Transverse colon (tissue), 4 donors: ENCODE results near the gene CD33. TPM values are rescaled to one million over a fixed set of nuclear protein-coding genes. Genes with fewer than 3 reads are reported as not detected.

Source experiments
- DNase-seq: peaks from one replicate; pipeline ENCODE4 v3.0.0-alpha.2; 2019
- H3K27ac ChIP-seq, 4 donors: fragments of 200-600 bp; sonication (generic); 2 replicates each; pipeline ENCODE4 v1.5.1; 2016 to 2018; ENCODE audit warnings: inconsistent platforms in 4 of 4
- H3K27me3 ChIP-seq: fragments of 200-600 bp; sonication (generic); 2 replicates; pipeline ENCODE4 v1.5.1; 2017; ENCODE audit warnings: inconsistent platforms
- H3K36me3 ChIP-seq, 4 donors: fragments of 200-600 bp; sonication (generic); 2 replicates each; pipeline ENCODE4 v1.5.1; 2017 to 2019; ENCODE audit warnings: inconsistent platforms in 4 of 4
- H3K4me1 ChIP-seq, 4 donors: fragments of 200-600 bp; sonication (generic); 2 replicates each; pipeline ENCODE4 v1.5.1; 2017 to 2020; ENCODE audit warnings: inconsistent platforms in 4 of 4
- H3K4me3 ChIP-seq, 4 donors: fragments of 200-600 bp; sonication (generic); 1 replicate in 1 of 4; 2 replicates in 3 of 4; pipeline versions ENCODE4 v1.5.1 to v1.6.1; 2017 to 2019; ENCODE audit warnings: inconsistent platforms in 4 of 4
- H3K9me3 ChIP-seq, 2 donors: fragments of 200-600 bp; sonication (generic); 2 replicates each; pipeline ENCODE4 v1.5.1; 2017 to 2019; ENCODE audit warnings: inconsistent platforms in 2 of 2
- EP300 ChIP-seq: sonication (generic); formaldehyde crosslinking; IDR thresholded peaks from one replicate; pipeline ENCODE4 v1.6.1; 2017; ENCODE audit warnings: antibody characterized with exemption, low read depth
- POLR2A ChIP-seq: fragments of 450-650 bp; IDR thresholded peaks from one replicate; pipeline ENCODE4 v1.6.1; 2016; ENCODE audit warnings: antibody characterized with exemption, mild to moderate bottlenecking, moderate library complexity
- POLR2AphosphoS5 ChIP-seq, 3 donors: sonication (generic); formaldehyde crosslinking; IDR thresholded peaks; one replicate each; pipeline ENCODE4 v1.6.1; 2016; ENCODE audit warnings: antibody characterized with exemption in 3 of 3
- WGBS, 2 donors: methylation state at CpG; one replicate each; pipeline ENCODE4 v1.1.5; 2018; ENCODE audit warnings: low coverage in 1 of 2; 5-methylcytosine and 5-hydroxymethylcytosine counted together
- in situ Hi-C, 4 donors: fragments of 200-750 bp; cut with MboI; loops; one replicate each; pipeline versions ENCODE4 v1.15.0 to v1.15.1; 2017; ENCODE audit warnings: low sequenced_read_pairs in 3 of 4, low pct_ligation_motif_present in 1 of 4, low pct_unique_long_range_greater_than_20kb in 1 of 4
- intact Hi-C: fragments of 100-400 bp; cut with DNase I; formaldehyde crosslinking; loops from one replicate; pipeline ENCODE4 v1.15.1; 2023; ENCODE audit warnings: low total_unique reads
- small RNA-seq, 4 donors: library from RNA; depleted of rRNA; stranded (forward); fragments of <200 nt; gene quantifications; one replicate each; pipeline ENCODE3, GENCODE V24; 2016
- total RNA-seq, 4 donors: library from RNA; depleted of rRNA; stranded (reverse); fragments of >200 nt; gene quantifications; one replicate each; pipeline ENCODE4 v1.1.0, GENCODE V29; 2016
- TF ChIP-seq, protein P1 (sequence below), 5 experiments: fragments of 200-600 bp in 3 of 5; fragments of 450-650 bp in 2 of 5; sonication (generic) in 3 of 5; IDR thresholded peaks; 1 replicate in 2 of 5; 2 replicates in 3 of 5; pipeline ENCODE4 v1.5.1; 2016 to 2017; ENCODE audit warnings: antibody characterized with exemption in 5 of 5, inconsistent platforms in 3 of 5, mild to moderate bottlenecking in 2 of 5, moderate library complexity in 1 of 5

Gene CD33
- total RNA-seq, 4 donors from 2014 or later, result 2.5 to 2.6 TPM; not detected in 2

DNA sequence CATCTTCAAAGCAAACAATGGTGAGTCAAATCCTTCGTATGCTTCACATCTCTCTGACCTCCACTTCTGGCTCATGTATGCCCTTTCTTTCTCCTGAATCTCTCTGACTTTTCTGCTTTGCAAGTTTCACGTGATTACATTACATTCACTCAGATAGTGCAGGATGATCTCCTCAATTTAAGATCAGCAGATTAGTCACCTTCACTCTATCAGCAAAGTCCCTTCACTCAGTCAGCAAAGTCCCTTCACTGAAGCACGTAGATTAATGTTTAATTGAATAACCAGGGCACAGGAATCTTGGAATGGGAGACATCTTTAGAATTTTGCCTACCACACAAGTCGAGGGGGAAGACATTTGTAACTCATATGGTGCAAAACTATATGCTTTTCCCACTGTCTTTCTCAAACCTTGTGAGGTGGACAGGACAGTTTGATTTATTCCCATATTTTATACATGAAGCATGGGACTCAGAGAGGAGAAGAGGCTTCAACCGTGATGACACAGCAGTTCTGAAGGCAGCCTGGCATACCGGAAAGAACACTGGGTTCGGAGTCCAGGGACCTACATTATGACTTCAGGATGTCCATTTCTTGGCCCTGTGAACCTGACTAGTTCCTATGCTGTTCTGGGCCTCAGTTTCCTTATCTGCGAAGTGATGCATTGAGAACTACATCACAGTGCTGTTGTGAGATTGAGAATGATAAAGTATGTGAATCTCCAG is 49.3 kb downstream of the CD33 start:
- WGBS, 2 donors, result 65 to 67% methylated on average over 5 to 8 of the region's 8 CpGs
- TF ChIP-seq EP300 (no peak), POLR2A (no peak), POLR2AphosphoS5 (IDR thresholded peaks at IDR 0.05) (no peak)
- TF ChIP-seq, protein P1, sequence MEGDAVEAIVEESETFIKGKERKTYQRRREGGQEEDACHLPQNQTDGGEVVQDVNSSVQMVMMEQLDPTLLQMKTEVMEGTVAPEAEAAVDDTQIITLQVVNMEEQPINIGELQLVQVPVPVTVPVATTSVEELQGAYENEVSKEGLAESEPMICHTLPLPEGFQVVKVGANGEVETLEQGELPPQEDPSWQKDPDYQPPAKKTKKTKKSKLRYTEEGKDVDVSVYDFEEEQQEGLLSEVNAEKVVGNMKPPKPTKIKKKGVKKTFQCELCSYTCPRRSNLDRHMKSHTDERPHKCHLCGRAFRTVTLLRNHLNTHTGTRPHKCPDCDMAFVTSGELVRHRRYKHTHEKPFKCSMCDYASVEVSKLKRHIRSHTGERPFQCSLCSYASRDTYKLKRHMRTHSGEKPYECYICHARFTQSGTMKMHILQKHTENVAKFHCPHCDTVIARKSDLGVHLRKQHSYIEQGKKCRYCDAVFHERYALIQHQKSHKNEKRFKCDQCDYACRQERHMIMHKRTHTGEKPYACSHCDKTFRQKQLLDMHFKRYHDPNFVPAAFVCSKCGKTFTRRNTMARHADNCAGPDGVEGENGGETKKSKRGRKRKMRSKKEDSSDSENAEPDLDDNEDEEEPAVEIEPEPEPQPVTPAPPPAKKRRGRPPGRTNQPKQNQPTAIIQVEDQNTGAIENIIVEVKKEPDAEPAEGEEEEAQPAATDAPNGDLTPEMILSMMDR (IDR thresholded peaks at IDR 0.05), result no peak
- intact Hi-C loops (no loop called here), in situ Hi-C loops (no loop called here)
- Histone ChIP-seq H3K4me3 (no peak overlapping the region), H3K4me1 (no peaks in the 10 kb centered on the region), H3K27me3 (no peaks in the 10 kb centered on the region), H3K27ac (no peak overlapping the region), H3K9me3 (no peaks in the 10 kb centered on the region), H3K36me3 (no peaks in the 10 kb centered on the region)
- DNase-seq, result no peak

DNA sequence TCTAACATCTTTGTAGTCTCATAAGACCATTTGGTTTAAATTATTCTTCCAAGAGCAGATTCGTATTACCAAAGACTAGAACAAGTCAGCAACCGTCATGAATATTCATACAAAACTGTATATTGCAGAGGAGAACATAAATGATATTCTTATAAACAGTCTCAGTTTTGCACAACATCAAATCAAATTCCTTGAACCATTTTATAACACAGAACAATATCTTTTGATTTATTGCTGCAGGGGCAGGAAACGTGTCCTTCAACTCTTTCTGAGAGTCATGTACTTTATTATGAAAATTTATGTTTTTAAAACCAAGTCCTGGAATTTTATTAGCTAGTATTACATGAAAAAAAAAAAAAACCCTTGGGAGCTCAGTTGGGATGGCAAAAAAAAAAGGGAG is 52.2 kb downstream of the CD33 start:
- WGBS, 2 donors, result 60 to 63% methylated on average over 3 of the region's 3 CpGs
- Histone ChIP-seq H3K27me3 (no peaks in the 10 kb centered on the region), H3K4me3 (no peak overlapping the region), H3K4me1 (no peaks in the 10 kb centered on the region), H3K36me3 (no peaks in the 10 kb centered on the region), H3K27ac (no peak overlapping the region), H3K9me3 (no peaks in the 10 kb centered on the region)
- TF ChIP-seq POLR2A, result no peak
- no peak for TF ChIP-seq POLR2AphosphoS5 (IDR thresholded peaks at IDR 0.05)
- TF ChIP-seq, protein P1 (IDR thresholded peaks at IDR 0.05), result no peak
- TF ChIP-seq EP300, result no peak
- in situ Hi-C loops, result no loop called here
- DNase-seq, result no peak
- intact Hi-C loops, result no loop called here

DNA sequence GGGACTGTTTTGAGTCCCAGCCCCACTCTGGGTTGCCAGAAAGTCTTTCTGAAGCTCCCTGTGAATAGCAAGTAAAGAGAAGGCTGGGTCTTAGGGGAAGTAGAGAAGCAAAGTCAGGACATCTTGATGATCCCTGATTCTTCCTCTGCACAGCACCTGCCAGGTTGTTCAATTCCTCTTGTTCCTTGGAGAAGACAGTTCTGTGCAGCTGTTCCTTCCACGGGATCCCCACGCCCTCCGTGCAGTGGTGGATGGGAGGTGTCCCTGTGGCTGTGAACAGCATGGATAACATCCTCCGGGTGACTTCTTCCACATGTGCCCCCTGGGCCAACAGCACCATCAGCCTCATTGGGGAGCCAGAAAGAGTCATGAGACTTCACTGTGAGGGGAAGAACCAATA is 57.5 kb downstream of the CD33 start:
- WGBS, 2 donors, result 72% methylated on average over 4 of the region's 4 CpGs; no CpG with 5 or more reads in 1 of the 2 donors
- Histone ChIP-seq H3K27ac (no peak overlapping the region), H3K27me3 (peaks cover 8% of the 10 kb centered on the region), H3K36me3 (no peaks in the 10 kb centered on the region), H3K4me3 (no peak overlapping the region), H3K4me1 (no peaks in the 10 kb centered on the region), H3K9me3 (no peaks in the 10 kb centered on the region)
- TF ChIP-seq POLR2A (no peak), POLR2AphosphoS5 (IDR thresholded peaks at IDR 0.05) (no peak), EP300 (no peak)
- TF ChIP-seq, protein P1 (IDR thresholded peaks at IDR 0.05), result no peak
- in situ Hi-C loops, result no loop called here
- no peak for DNase-seq
- intact Hi-C loops, result no loop called here

DNA sequence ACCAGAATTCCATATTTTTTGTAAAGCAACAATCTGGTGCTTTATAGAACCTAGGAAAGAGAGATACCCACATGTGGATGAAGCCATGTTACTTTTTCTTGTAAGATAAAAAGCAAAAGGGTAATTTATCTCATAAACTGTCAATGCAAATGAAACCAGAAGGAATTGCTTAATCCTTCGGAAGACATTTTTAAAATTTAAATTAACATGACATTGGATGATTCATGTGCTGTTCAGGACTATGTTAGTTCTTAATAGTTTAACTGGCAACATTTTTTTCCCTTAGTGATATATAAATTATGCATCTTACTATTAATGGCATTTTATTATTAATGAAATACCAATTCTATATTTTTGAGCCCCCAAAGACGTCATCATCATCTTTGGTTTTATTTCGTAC is 60.8 kb downstream of the CD33 start:
- H3K27me3 ChIP-seq, result peaks cover 14% of the 10 kb centered on the region
- DNase-seq, result no peak
- H3K9me3 ChIP-seq, result no peaks in the 10 kb centered on the region
- no peaks in the 10 kb centered on the region for H3K4me1 ChIP-seq
- H3K4me3 ChIP-seq, result no peak overlapping the region
- no peak overlapping the region for H3K27ac ChIP-seq
- intact Hi-C loops, result no loop called here
- in situ Hi-C loops, result no loop called here
- TF ChIP-seq, protein P1 (IDR thresholded peaks at IDR 0.05), result no peak
- TF ChIP-seq POLR2A (no peak), EP300 (no peak), POLR2AphosphoS5 (IDR thresholded peaks at IDR 0.05) (no peak)
- 66 to 77% methylated on average over 2 to 3 of the region's 3 CpGs for WGBS, 2 donors
- no peaks in the 10 kb centered on the region for H3K36me3 ChIP-seq

Small RNA genes lying within 50 kb of the gene (small RNA-seq; reads per million reads assigned to genes)
- gene MIR8074, result 0 reads per million in 4 donors

Other genes with a start within 250 kb of the CD33 start
- not detected for gene KLK7, start 241.2 kb upstream of the CD33 start, total RNA-seq
- not detected for gene KLK8, start 223.5 kb upstream of the CD33 start, total RNA-seq
- gene KLK10, start 205.4 kb upstream of the CD33 start, total RNA-seq, result 1 to 10 TPM in 1 of 4 donors, under 1 TPM in 1, not detected in 2; 0.27 to 1.3 TPM
- under 1 TPM in 2 of 4 donors, not detected in 2; 0.55 to 0.79 TPM for gene KLK11, start 198.5 kb upstream of the CD33 start, total RNA-seq
- gene KLK12, start 190.1 kb upstream of the CD33 start, total RNA-seq, result under 1 TPM in 1 of 4 donors, not detected in 3; 0.41 TPM
- 1 to 10 TPM in 1 of 4 donors, not detected in 3; 3.3 TPM for gene KLK13, start 160.0 kb upstream of the CD33 start, total RNA-seq
- under 1 TPM in 1 of 4 donors, not detected in 3; 0.82 TPM for gene KLK14, start 142.2 kb upstream of the CD33 start, total RNA-seq
- gene CTU1, start 116.7 kb upstream of the CD33 start, total RNA-seq, result 10 to 100 TPM in 1 of 4 donors, 1 to 10 TPM in 3; 3.4 to 35.4 (median 7.3) TPM
- 1 to 10 TPM in 2 of 4 donors, not detected in 2; 2.0 to 2.2 TPM for gene SIGLEC9, start 100.2 kb upstream of the CD33 start, total RNA-seq
- gene SIGLEC7, start 82.8 kb upstream of the CD33 start, total RNA-seq, result 1 to 10 TPM in 1 of 4 donors, under 1 TPM in 1, not detected in 2; 0.82 to 2.1 TPM
- gene SIGLECL1, start 26.0 kb downstream of the CD33 start, total RNA-seq, result not detected
- under 1 TPM in 1 of 4 donors, not detected in 3; 0.27 TPM for gene IGLON5, start 86.6 kb downstream of the CD33 start, total RNA-seq
- 1 to 10 TPM in 3 of 4 donors, under 1 TPM in 1; 0.60 to 2.2 (median 1.8) TPM for gene VSIG10L, start 117.1 kb downstream of the CD33 start, total RNA-seq
- gene ETFB, start 141.3 kb downstream of the CD33 start, total RNA-seq, result 100 to 1,000 TPM in 2 of 4 donors, 10 to 100 TPM in 2; 56.9 to 147 (median 99.1) TPM
- not detected for gene CLDND2, start 143.9 kb downstream of the CD33 start, total RNA-seq
- 1 to 10 TPM in 2 of 4 donors, not detected in 2; 1.6 to 3.0 TPM for gene NKG7, start 147.6 kb downstream of the CD33 start, total RNA-seq
- not detected for gene LIM2, start 162.9 kb downstream of the CD33 start, total RNA-seq
- gene C19orf84, start 165.5 kb downstream of the CD33 start, total RNA-seq, result not detected
- 10 to 100 TPM in 1 of 4 donors, 1 to 10 TPM in 2, not detected in 1; 3.7 to 15.7 (median 4.9) TPM for gene SIGLEC10, start 192.6 kb downstream of the CD33 start, total RNA-seq
- 1 to 10 TPM in 1 of 4 donors, under 1 TPM in 1, not detected in 2; 0.27 to 1.3 TPM for gene SIGLEC8, start 233.4 kb downstream of the CD33 start, total RNA-seq